SK-N-SH treated with all-trans-retinoic acid at 6 μM for 48 hours (cell line): ENCODE measurements around the gene CAND2.

ENCODE experiments used
- ATAC-seq: fragments of 200-7000 bp; cut with Tn5 transposase; 3 replicates; pipeline ENCODE4 v1.9.1; 2020; ENCODE audit warnings: mild to moderate bottlenecking, moderate library complexity
- BACH2 ChIP-seq: fragments of 250-450 bp; sonication (Bioruptor Pico); IDR thresholded peaks from 2 replicates; pipeline ENCODE4 v1.9.0; 2021; ENCODE audit warnings: mild to moderate bottlenecking, borderline replicate concordance
- CREB5 ChIP-seq: fragments of 250-450 bp; sonication (Bioruptor Pico); IDR thresholded peaks from 2 replicates; pipeline ENCODE4 v1.5.1; 2020; ENCODE audit warnings: low read depth, mild to moderate bottlenecking, moderate library complexity
- ESRRG ChIP-seq: fragments of 250-450 bp; sonication (Bioruptor Pico); IDR thresholded peaks from 2 replicates; pipeline ENCODE4 v1.6.1; 2021; ENCODE audit warnings: mild to moderate bottlenecking
- GLIS3 ChIP-seq: fragments of 250-450 bp; sonication (Bioruptor Pico); IDR thresholded peaks from 2 replicates; pipeline ENCODE4 v1.5.0; 2020; ENCODE audit warnings: mild to moderate bottlenecking, moderate library complexity
- ISL1 ChIP-seq: fragments of 250-450 bp; sonication (Bioruptor Pico); IDR thresholded peaks from 2 replicates; pipeline ENCODE4 v2.1.2; 2022; ENCODE audit warnings: mild to moderate bottlenecking, moderate library complexity
- OSR1 ChIP-seq: fragments of 250-450 bp; sonication (Bioruptor Pico); IDR thresholded peaks from 2 replicates; pipeline ENCODE4 v1.8.0; 2022; ENCODE audit warnings: moderate library complexity, mild to moderate bottlenecking, inconsistent platforms
- PATZ1 ChIP-seq: fragments of 250-450 bp; sonication (Bioruptor Pico); IDR thresholded peaks from 2 replicates; pipeline ENCODE4 v1.8.0; 2020; ENCODE audit warnings: mild to moderate bottlenecking, moderate library complexity, borderline replicate concordance
- POU6F1 ChIP-seq: fragments of 250-450 bp; sonication (Bioruptor Pico); IDR thresholded peaks from 2 replicates; pipeline ENCODE4 v1.8.0; 2021; ENCODE audit warnings: low read depth, mild to moderate bottlenecking, moderate library complexity, borderline replicate concordance
- PPARA ChIP-seq: fragments of 250-450 bp; sonication (Bioruptor Pico); IDR thresholded peaks from 2 replicates; pipeline ENCODE4 v1.5.0; 2020; ENCODE audit warnings: mild to moderate bottlenecking, borderline replicate concordance
- RARB ChIP-seq: fragments of 250-450 bp; sonication (Bioruptor Pico); IDR thresholded peaks from 2 replicates; pipeline ENCODE4 v1.8.0; 2021; ENCODE audit warnings: mild to moderate bottlenecking, moderate library complexity
- SNAI2 ChIP-seq: fragments of 250-450 bp; sonication (Bioruptor Pico); IDR thresholded peaks from 2 replicates; pipeline ENCODE4 v1.5.0; 2020; ENCODE audit warnings: mild to moderate bottlenecking, moderate library complexity
- TCF4 ChIP-seq: fragments of 250-450 bp; sonication (Bioruptor Pico); IDR thresholded peaks from 2 replicates; pipeline ENCODE4 v1.8.0; 2021; ENCODE audit warnings: mild to moderate bottlenecking, moderate library complexity, borderline replicate concordance
- TOX ChIP-seq: fragments of 250-450 bp; sonication (Bioruptor Pico); IDR thresholded peaks from 2 replicates; pipeline ENCODE4 v1.8.0; 2021; ENCODE audit warnings: mild to moderate bottlenecking, moderate library complexity, borderline replicate concordance
- TSHZ2 ChIP-seq: fragments of 250-450 bp; sonication (Bioruptor Pico); IDR thresholded peaks from 2 replicates; pipeline ENCODE4 v1.5.0; 2020; ENCODE audit warnings: mild to moderate bottlenecking, moderate library complexity
- ZC3H10 ChIP-seq: fragments of 250-450 bp; sonication (Bioruptor Pico); IDR thresholded peaks from 2 replicates; pipeline ENCODE4 v1.5.1; 2021; ENCODE audit warnings: mild to moderate bottlenecking, moderate library complexity
- ZFP3 ChIP-seq: fragments of 250-450 bp; sonication (Bioruptor Pico); IDR thresholded peaks from 2 replicates; pipeline ENCODE4 v1.5.0; 2020; ENCODE audit warnings: mild to moderate bottlenecking, moderate library complexity
- ZNF70 ChIP-seq: fragments of 450-650 bp; formaldehyde crosslinking; IDR thresholded peaks from 2 replicates; pipeline ENCODE4 v1.5.0; 2020; ENCODE audit warnings: mild to moderate bottlenecking, moderate library complexity
- ZNF8 ChIP-seq: fragments of 450-650 bp; formaldehyde crosslinking; IDR thresholded peaks from 2 replicates; pipeline ENCODE4 v1.5.0; 2020; ENCODE audit warnings: mild to moderate bottlenecking, moderate library complexity

CAND2 gene

GRCh38 chr3:12866836-12867235 lies 70.4 kb downstream of the CAND2 start (continued):
- TF ChIP-seq TSHZ2, result no peak
- no peak for TF ChIP-seq TOX (CRISPR knock-in tag)
- no peak for TF ChIP-seq PPARA

- TF ChIP-seq RARB (no peak), CREB5 (no peak), TCF4 (CRISPR knock-in tag) (no peak), ISL1 (CRISPR knock-in tag) (no peak), OSR1 (CRISPR knock-in tag) (no peak), ZNF8 (no peak), TOX (CRISPR knock-in tag) (no peak), PPARA (no peak), GLIS3 (no peak), ESRRG (CRISPR knock-in tag) (no peak), TSHZ2 (no peak), SNAI2 (CRISPR knock-in tag) (no peak), PATZ1 (CRISPR knock-in tag) (no peak), ZC3H10 (CRISPR knock-in tag) (no peak), POU6F1 (CRISPR knock-in tag) (no peak), ZNF70 (no peak), BACH2 (no peak)
- TF ChIP-seq, all 23 proteins: peak for 0
- ATAC-seq, result peak; percentile 99
These were observed 71.9 kb downstream of the CAND2 start for GRCh38 chr3:12868039-12869034.

GRCh38 chr3:12869035-12869621 lies 72.6 kb downstream of the CAND2 start:
- peak; percentile 23 for ATAC-seq
- no peak for TF ChIP-seq TCF4 (CRISPR knock-in tag)
- TF ChIP-seq ZFP3 (CRISPR knock-in tag), result no peak
- no peak for TF ChIP-seq ZNF70
